Measurements from ENCODE around the gene SND1.
"Not testable (repeated sequence)": the region's sequence is repeated elsewhere in the genome, so short reads cannot be mapped to it uniquely, and the experiment has no call there.

Gene SND1

GRCh38 chr7:127831318-127832219, 179.6 kb downstream of the SND1 start:
- Histone ChIP-seq H3K9me3 (ENCODE audit: severe bottlenecking) (peaks cover 7% of the 10 kb centered on the region), H3K27me3 (ENCODE audit: insufficient read depth, poor library complexity, severe bottlenecking) (no peaks in the 10 kb centered on the region), H3K4me1 (ENCODE audit: insufficient read depth, poor library complexity, severe bottlenecking) (peaks cover 3% of the 10 kb centered on the region), H3K4me3 (ENCODE audit: severe bottlenecking) (no peak overlapping the region), H3K36me3 (ENCODE audit: low read depth) (peaks cover 9% of the 10 kb centered on the region), H3K27ac (ENCODE audit: poor library complexity, severe bottlenecking) (no peak overlapping the region)
- DNase-seq (ENCODE audit: low spot score) (no peak), ATAC-seq (ENCODE audit: low read depth) (no peak)
- TF ChIP-seq CTCF (IDR thresholded peaks at IDR 0.05; ENCODE audit: poor library complexity, severe bottlenecking): no peak

- no peak overlapping the region for H3K4me3 ChIP-seq (ENCODE audit: severe bottlenecking)
- no peak for ATAC-seq (ENCODE audit: low read depth)
- peaks cover 15% of the 10 kb centered on the region for H3K36me3 ChIP-seq (ENCODE audit: low read depth)
- peaks cover 7% of the 10 kb centered on the region for H3K9me3 ChIP-seq (ENCODE audit: severe bottlenecking)
- H3K27me3 ChIP-seq (ENCODE audit: insufficient read depth, poor library complexity, severe bottlenecking): no peaks in the 10 kb centered on the region
- no peak for TF ChIP-seq CTCF (IDR thresholded peaks at IDR 0.05; ENCODE audit: poor library complexity, severe bottlenecking)
- peaks cover under 1% of the 10 kb centered on the region for H3K4me1 ChIP-seq (ENCODE audit: insufficient read depth, poor library complexity, severe bottlenecking)
- DNase-seq (ENCODE audit: low spot score): no peak
- H3K27ac ChIP-seq (ENCODE audit: poor library complexity, severe bottlenecking): no peak overlapping the region
Observed at GRCh38 chr7:127832592-127832991, 180.6 kb downstream of the SND1 start.

GRCh38 chr7:127833641-127834040, 181.6 kb downstream of the SND1 start:
- Histone ChIP-seq H3K27me3 (ENCODE audit: insufficient read depth, poor library complexity, severe bottlenecking) (no peaks in the 10 kb centered on the region), H3K4me1 (ENCODE audit: insufficient read depth, poor library complexity, severe bottlenecking) (no peaks in the 10 kb centered on the region), H3K36me3 (ENCODE audit: low read depth) (peaks cover 15% of the 10 kb centered on the region), H3K9me3 (ENCODE audit: severe bottlenecking) (peaks cover 7% of the 10 kb centered on the region), H3K27ac (ENCODE audit: poor library complexity, severe bottlenecking) (no peak overlapping the region), H3K4me3 (ENCODE audit: severe bottlenecking) (no peak overlapping the region)
- no peak for ATAC-seq (ENCODE audit: low read depth)
- no peak for DNase-seq (ENCODE audit: low spot score)
- TF ChIP-seq CTCF (IDR thresholded peaks at IDR 0.05; ENCODE audit: poor library complexity, severe bottlenecking): no peak

GRCh38 chr7:127835679-127836078, 183.7 kb downstream of the SND1 start:
- peaks cover 7% of the 10 kb centered on the region for H3K9me3 ChIP-seq (ENCODE audit: severe bottlenecking)
- no peaks in the 10 kb centered on the region for H3K4me1 ChIP-seq (ENCODE audit: insufficient read depth, poor library complexity, severe bottlenecking)
- DNase-seq (ENCODE audit: low spot score): no peak
- no peak for TF ChIP-seq CTCF (IDR thresholded peaks at IDR 0.05; ENCODE audit: poor library complexity, severe bottlenecking)
- H3K27me3 ChIP-seq (ENCODE audit: insufficient read depth, poor library complexity, severe bottlenecking): no peaks in the 10 kb centered on the region
- H3K36me3 ChIP-seq (ENCODE audit: low read depth): peaks cover 15% of the 10 kb centered on the region
- no peak overlapping the region for H3K27ac ChIP-seq (ENCODE audit: poor library complexity, severe bottlenecking)
- no peak overlapping the region for H3K4me3 ChIP-seq (ENCODE audit: severe bottlenecking)
- ATAC-seq (ENCODE audit: low read depth): no peak

- not testable (repeated sequence) for H3K27me3 ChIP-seq (ENCODE audit: insufficient read depth, poor library complexity, severe bottlenecking); H3K4me3 ChIP-seq (ENCODE audit: severe bottlenecking); H3K4me1 ChIP-seq (ENCODE audit: insufficient read depth, poor library complexity, severe bottlenecking); H3K9me3 ChIP-seq (ENCODE audit: severe bottlenecking); DNase-seq (ENCODE audit: low spot score); ATAC-seq (ENCODE audit: low read depth); H3K27ac ChIP-seq (ENCODE audit: poor library complexity, severe bottlenecking)
- H3K36me3 ChIP-seq (ENCODE audit: low read depth): peaks cover 26% of the 10 kb centered on the region
Observed at GRCh38 chr7:127837816-127838410, 185.9 kb downstream of the SND1 start.
